Loucy (cell line): ENCODE data around the gene SH3BP5.

Experiments used
- H2AFZ ChIP-seq: fragments of 200-600 bp; sonication (generic); 2 replicates; pipeline ENCODE4 v1.6.0; 2016; ENCODE audit warnings: antibody characterized with exemption, mild to moderate bottlenecking, low read length, moderate library complexity
- H3F3A ChIP-seq: fragments of 200-600 bp; 2 replicates; pipeline ENCODE4 v1.6.0; 2016; ENCODE audit warnings: antibody characterized with exemption, low read depth, mild to moderate bottlenecking
- H3K27me3 ChIP-seq: fragments of 200-600 bp; sonication (generic); 2 replicates; pipeline ENCODE4 v1.6.1; 2014; ENCODE audit warnings: low read length, mild to moderate bottlenecking; ENCODE audit not compliant: insufficient read depth, poor library complexity, severe bottlenecking
- H3K36me3 ChIP-seq: fragments of 200-600 bp; sonication (generic); 2 replicates; pipeline ENCODE4 v1.6.1; 2016; ENCODE audit warnings: low read length; ENCODE audit not compliant: insufficient read depth
- H3K4me1 ChIP-seq: fragments of 200-600 bp; sonication (generic); 2 replicates; pipeline ENCODE4 v1.5.1; 2014; ENCODE audit warnings: low read length, mild to moderate bottlenecking; ENCODE audit not compliant: insufficient read depth, poor library complexity, severe bottlenecking
- H3K4me2 ChIP-seq: fragments of 200-600 bp; sonication (generic); 2 replicates; pipeline ENCODE4 v1.6.0; 2014; ENCODE audit warnings: antibody characterized with exemption, low read length, low read depth, mild to moderate bottlenecking; ENCODE audit not compliant: poor library complexity, severe bottlenecking
- H3K4me3 ChIP-seq: fragments of 200-600 bp; sonication (generic); 2 replicates; pipeline ENCODE4 v1.5.1; 2014; ENCODE audit warnings: low read length, mild to moderate bottlenecking, mixed read lengths; ENCODE audit not compliant: poor library complexity, severe bottlenecking
- H3K79me2 ChIP-seq: fragments of 200-600 bp; sonication (generic); 2 replicates; pipeline ENCODE4 v1.6.1; 2014; ENCODE audit warnings: low read length; ENCODE audit not compliant: insufficient read depth
- H3K9ac ChIP-seq: fragments of 200-600 bp; sonication (generic); 2 replicates; pipeline ENCODE4 v1.6.0; 2014; ENCODE audit warnings: mild to moderate bottlenecking, low read depth, low read length, moderate library complexity; ENCODE audit not compliant: poor library complexity, severe bottlenecking
- H3K9me2 ChIP-seq: fragments of 200-600 bp; sonication (generic); replicated peaks from 2 replicates; pipeline ENCODE4 v1.6.1; 2016; ENCODE audit warnings: low read depth, low read length, mixed read lengths
- H3K9me3 ChIP-seq: fragments of 200-600 bp; sonication (generic); 2 replicates; pipeline ENCODE4 v1.6.1; 2014; ENCODE audit warnings: mild to moderate bottlenecking, antibody characterized with exemption, low read length, low read depth; ENCODE audit not compliant: insufficient read depth
- H4K20me1 ChIP-seq: fragments of 200-600 bp; sonication (generic); 2 replicates; pipeline ENCODE4 v1.6.0; 2014; ENCODE audit warnings: antibody characterized with exemption, low read length, mild to moderate bottlenecking; ENCODE audit not compliant: insufficient read depth, poor library complexity, severe bottlenecking
- EZH2phosphoT487 ChIP-seq: fragments of 200-600 bp; IDR thresholded peaks from 2 replicates; pipeline ENCODE4 v1.6.1; 2018; ENCODE audit warnings: antibody characterized with exemption, mild to moderate bottlenecking, moderate library complexity, borderline replicate concordance
- TF ChIP-seq, protein P1 (sequence below): fragments of 200-600 bp; sonication (generic); conservative IDR thresholded peaks from 2 replicates; pipeline ENCODE4 v1.5.1; 2014; ENCODE audit warnings: mild to moderate bottlenecking, antibody characterized with exemption, low read length

Gene SH3BP5

DNA sequence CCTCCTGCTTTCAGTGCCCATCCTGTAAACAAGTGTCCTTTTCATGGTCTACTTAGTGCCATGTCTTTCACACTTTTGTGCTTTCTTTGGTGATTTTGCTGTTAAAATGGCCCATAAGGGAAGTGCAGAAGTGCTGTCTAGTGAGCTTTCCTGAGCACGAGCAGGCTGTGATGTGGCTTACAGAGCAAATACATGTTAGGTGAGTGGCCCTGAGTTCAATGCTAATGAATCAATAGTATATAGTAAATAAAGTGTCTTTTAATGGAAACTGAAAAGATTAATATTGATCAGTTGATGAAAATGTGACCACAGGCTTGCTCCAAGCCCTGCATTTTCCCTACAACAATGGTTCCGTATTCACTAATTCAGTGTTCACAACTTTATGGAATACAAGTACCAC is 5.7 kb downstream of the SH3BP5 start:
- no peak overlapping the region for H2AFZ ChIP-seq
- TF ChIP-seq EZH2phosphoT487 = no peak
- TF ChIP-seq, protein P1, sequence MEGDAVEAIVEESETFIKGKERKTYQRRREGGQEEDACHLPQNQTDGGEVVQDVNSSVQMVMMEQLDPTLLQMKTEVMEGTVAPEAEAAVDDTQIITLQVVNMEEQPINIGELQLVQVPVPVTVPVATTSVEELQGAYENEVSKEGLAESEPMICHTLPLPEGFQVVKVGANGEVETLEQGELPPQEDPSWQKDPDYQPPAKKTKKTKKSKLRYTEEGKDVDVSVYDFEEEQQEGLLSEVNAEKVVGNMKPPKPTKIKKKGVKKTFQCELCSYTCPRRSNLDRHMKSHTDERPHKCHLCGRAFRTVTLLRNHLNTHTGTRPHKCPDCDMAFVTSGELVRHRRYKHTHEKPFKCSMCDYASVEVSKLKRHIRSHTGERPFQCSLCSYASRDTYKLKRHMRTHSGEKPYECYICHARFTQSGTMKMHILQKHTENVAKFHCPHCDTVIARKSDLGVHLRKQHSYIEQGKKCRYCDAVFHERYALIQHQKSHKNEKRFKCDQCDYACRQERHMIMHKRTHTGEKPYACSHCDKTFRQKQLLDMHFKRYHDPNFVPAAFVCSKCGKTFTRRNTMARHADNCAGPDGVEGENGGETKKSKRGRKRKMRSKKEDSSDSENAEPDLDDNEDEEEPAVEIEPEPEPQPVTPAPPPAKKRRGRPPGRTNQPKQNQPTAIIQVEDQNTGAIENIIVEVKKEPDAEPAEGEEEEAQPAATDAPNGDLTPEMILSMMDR = no peak
- H3K4me1 ChIP-seq = peaks cover 83% of the 10 kb centered on the region
- peak overlapping the region; percentile 76 for H3K4me3 ChIP-seq
- peaks cover 20% of the 10 kb centered on the region for H3F3A ChIP-seq
- H4K20me1 ChIP-seq = no peaks in the 10 kb centered on the region
- H3K9me3 ChIP-seq = no peaks in the 10 kb centered on the region
- H3K9ac ChIP-seq = peak overlapping the region; percentile 70
- peaks cover 75% of the 10 kb centered on the region for H3K79me2 ChIP-seq
- no peaks in the 10 kb centered on the region for H3K36me3 ChIP-seq
- no peaks in the 10 kb centered on the region for H3K27me3 ChIP-seq
- peak overlapping the region; percentile 84 for H3K4me2 ChIP-seq
- no peaks in the 10 kb centered on the region for H3K9me2 ChIP-seq

DNA sequence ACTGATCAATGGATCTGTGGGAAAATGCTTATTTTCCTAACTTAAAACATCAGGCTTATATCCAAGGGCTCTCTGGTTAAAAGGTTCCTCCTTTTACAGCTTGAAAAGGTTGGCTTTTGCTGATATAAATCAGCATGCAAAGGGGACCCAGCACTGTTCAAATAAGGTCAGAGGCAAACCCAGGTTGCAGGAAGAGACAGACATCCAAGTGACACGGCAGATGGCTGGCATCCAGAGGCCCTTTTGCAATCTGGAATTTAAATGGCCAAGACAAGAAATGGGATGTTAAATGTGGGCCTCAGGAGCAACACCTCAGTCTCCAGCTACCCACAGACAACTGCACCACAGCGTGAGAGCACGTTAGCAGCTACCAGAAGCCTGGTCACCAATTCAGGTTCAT is 6.3 kb downstream of the SH3BP5 start:
- Histone ChIP-seq H3K79me2 (peaks cover 75% of the 10 kb centered on the region), H3K4me3 (peak overlapping the region; percentile 76), H3K9me3 (no peaks in the 10 kb centered on the region), H3K36me3 (no peaks in the 10 kb centered on the region), H3K4me1 (peaks cover 81% of the 10 kb centered on the region), H3F3A (peaks cover 20% of the 10 kb centered on the region), H2AFZ (no peak overlapping the region), H3K9me2 (no peaks in the 10 kb centered on the region), H3K9ac (peak overlapping the region; percentile 70), H3K27me3 (no peaks in the 10 kb centered on the region), H4K20me1 (no peaks in the 10 kb centered on the region), H3K4me2 (peak overlapping the region; percentile 84)
- TF ChIP-seq, protein P1 = no peak
- TF ChIP-seq EZH2phosphoT487 = no peak

DNA sequence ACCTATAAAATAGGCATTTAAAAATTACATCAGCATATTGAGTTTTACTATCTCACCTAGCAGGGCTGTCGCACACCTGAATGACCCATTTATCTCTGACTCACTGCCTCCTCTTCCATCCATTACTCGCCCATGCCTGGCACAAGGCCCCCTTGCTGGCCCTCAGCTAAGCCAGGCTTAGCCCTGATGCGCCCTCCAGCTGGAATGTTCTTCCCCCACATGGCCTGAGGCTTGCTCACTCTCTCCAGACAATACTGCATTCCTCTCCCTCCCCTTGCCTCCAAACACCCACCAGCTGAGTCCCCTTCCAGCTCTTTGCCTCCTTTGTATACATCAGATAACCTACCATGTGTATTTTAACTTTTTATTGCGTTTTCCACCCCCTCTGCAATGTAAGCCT is 7.2 kb downstream of the SH3BP5 start:
- Histone ChIP-seq H3K36me3 (no peaks in the 10 kb centered on the region), H3K9me2 (no peaks in the 10 kb centered on the region), H3K4me3 (peak overlapping the region; percentile 6), H3K4me2 (peak overlapping the region; percentile 84), H3K4me1 (peaks cover 81% of the 10 kb centered on the region), H3K27me3 (no peaks in the 10 kb centered on the region), H3F3A (peaks cover 20% of the 10 kb centered on the region), H3K79me2 (peaks cover 74% of the 10 kb centered on the region), H3K9ac (peak overlapping the region; percentile 70), H4K20me1 (no peaks in the 10 kb centered on the region), H2AFZ (no peak overlapping the region), H3K9me3 (no peaks in the 10 kb centered on the region)
- TF ChIP-seq, protein P1 = no peak
- TF ChIP-seq EZH2phosphoT487 = no peak
